Fibroblast of mammary gland (primary cell): Measurements from ENCODE around the gene MED14.

ENCODE experiments used
- DNase-seq: peaks from one replicate; pipeline ENCODE4 v3.0.0-alpha.2; 2010; ENCODE audit warnings: low read depth
- H3K4me3 ChIP-seq: 2 replicates; pipeline ENCODE4 v1.5.1; 2011; ENCODE audit warnings: low read depth, mild to moderate bottlenecking, low read length, moderate library complexity; ENCODE audit not compliant: control insufficient read depth
- TF ChIP-seq, protein P1 (sequence below): conservative IDR thresholded peaks from 2 replicates; pipeline ENCODE4 v1.5.1; 2011; ENCODE audit warnings: low read depth, low read length, inconsistent platforms; ENCODE audit not compliant: control insufficient read depth, insufficient read depth

Gene MED14

DNA sequence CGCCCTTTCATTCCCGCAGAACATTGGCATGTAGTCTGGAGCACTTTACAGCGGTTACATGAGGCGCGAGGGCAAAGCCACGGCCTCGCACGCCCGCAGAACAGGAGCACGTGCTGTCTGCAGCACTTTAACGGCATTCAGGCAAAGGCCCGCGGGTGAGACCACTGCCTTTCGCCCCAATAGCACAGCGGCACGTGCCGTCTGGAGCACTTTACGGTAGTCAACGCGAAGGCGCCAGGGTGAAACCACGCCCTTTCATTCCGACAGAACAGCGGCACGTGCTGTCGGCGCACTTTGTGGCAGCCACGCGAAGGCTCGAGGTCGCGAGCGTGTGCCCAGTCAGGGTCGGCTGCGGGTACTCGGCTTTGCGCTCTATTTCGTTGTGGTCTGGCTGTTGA lies 112.2 kb downstream of the MED14 start, which contains the start of gene MPC1L:
TSS of gene MPC1L (plus strand) at position 290 of the 398 bp plus-strand sequence. CDS start 138 bp downstream, outside the sequence.
- DNase-seq = no peak
- TF ChIP-seq, protein P1, sequence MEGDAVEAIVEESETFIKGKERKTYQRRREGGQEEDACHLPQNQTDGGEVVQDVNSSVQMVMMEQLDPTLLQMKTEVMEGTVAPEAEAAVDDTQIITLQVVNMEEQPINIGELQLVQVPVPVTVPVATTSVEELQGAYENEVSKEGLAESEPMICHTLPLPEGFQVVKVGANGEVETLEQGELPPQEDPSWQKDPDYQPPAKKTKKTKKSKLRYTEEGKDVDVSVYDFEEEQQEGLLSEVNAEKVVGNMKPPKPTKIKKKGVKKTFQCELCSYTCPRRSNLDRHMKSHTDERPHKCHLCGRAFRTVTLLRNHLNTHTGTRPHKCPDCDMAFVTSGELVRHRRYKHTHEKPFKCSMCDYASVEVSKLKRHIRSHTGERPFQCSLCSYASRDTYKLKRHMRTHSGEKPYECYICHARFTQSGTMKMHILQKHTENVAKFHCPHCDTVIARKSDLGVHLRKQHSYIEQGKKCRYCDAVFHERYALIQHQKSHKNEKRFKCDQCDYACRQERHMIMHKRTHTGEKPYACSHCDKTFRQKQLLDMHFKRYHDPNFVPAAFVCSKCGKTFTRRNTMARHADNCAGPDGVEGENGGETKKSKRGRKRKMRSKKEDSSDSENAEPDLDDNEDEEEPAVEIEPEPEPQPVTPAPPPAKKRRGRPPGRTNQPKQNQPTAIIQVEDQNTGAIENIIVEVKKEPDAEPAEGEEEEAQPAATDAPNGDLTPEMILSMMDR = no peak
- H3K4me3 ChIP-seq = no peak within 1 kb of the TSS

DNA sequence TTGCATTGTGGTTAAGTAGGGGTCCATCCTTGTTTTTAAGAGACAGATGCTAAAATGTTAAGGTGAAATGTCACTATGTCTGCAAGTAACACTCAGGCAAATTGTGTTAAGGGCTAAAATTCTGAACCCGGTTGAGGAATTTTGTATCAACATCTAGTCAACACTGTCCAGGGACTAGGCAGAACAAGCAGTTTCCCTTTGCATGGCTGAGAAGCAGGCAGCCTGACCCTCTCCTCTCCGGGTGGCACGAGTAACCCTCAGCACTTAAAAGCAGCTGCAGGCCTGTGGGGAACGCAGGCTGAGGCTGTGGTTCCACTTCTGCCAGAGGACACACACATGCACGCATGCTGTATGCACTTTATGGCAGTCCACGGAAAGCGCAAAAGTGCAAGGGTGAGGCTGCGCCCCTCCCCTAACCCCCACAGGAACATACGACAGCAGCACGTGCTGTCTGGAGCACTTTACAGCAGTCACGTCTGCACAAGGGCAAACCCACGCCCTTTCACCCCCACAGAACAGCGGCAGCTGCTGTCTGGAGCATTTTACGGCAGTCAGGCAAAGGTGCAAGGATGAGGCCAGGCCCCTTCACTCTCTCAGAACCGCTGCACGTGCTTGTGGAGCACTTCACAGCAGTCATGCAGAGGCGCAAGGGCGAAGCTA lies 112.7 kb downstream of the MED14 start:
- no peak for DNase-seq
- TF ChIP-seq, protein P1 = no peak
- no peak overlapping the region for H3K4me3 ChIP-seq

DNA sequence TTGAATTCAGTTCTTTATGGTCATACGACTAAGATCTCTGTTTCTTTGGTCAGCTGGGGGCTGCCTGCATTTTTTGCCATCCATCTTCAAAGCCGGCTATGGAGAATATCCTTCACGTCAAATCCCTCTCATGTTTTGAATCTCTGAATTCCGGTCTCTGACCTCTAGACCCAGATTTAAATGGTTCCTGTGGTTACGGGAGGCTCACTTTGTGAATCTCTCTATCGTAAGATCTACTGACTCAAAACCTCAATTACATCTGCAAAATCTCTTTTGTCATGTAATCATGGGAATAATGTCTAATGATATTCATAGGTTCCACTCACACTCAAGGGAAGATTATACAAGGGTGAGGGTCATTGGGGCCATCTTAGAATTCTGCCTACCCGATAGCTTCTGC lies 117.8 kb downstream of the MED14 start:
- no peak overlapping the region for H3K4me3 ChIP-seq
- TF ChIP-seq, protein P1 = no peak
- DNase-seq = no peak

DNA sequence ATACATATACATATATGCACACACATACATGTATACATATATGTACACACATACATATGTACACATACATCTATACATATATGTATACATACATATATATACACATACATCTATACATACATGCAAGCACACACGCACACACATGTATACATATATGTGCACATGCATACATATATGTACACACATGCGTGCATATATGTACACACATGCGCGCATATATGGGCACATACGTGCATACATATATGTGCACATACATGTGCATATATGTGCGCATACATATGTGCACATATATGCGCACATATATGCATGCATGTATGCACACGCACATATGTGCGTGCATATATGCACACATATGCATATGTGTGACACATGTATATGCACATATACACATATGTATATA lies 119.4 kb downstream of the MED14 start:
- H3K4me3 ChIP-seq = no peak overlapping the region
- no peak for DNase-seq
- TF ChIP-seq, protein P1 = no peak

DNA sequence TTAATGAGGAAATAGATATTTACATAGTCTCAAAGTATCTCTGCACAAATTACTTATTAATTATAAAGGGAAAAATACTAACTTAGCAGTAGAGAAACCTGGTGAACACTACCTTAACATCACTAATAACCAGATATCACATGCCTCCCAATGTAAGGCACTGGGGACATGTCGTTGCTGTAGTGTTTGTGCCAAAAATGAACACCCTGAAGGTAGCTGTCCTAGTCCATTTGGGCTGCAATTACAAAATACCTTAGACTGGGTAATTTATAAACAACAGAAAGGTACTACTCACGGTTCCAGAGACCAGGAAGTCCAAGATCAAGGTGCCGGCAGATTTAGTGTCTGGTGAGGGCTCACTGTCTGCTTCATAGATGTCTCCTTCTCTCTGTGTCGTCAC lies 122.8 kb downstream of the MED14 start:
- TF ChIP-seq, protein P1 = no peak
- H3K4me3 ChIP-seq = no peak overlapping the region
- DNase-seq = no peak

DNA sequence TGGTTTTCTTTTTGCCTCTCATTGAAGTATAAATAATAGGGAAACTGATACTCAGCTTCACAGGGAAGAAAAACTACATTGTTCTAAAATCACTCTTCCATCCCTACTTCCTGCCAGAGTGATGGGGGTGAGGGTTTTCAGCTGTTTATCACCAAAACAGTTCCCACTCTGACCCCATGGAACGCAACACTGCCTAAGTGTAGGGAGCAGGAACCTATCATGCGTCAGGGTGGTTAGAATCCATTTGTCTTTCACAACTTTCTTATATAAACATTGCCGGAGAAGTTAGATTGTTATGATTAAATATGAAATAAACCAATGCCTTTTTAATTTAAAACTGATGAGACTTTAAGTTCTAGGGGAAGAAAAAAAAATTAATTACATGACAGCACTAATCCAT lies 128.0 kb downstream of the MED14 start:
- H3K4me3 ChIP-seq = no peak overlapping the region
- TF ChIP-seq, protein P1 = no peak
- DNase-seq = no peak

DNA sequence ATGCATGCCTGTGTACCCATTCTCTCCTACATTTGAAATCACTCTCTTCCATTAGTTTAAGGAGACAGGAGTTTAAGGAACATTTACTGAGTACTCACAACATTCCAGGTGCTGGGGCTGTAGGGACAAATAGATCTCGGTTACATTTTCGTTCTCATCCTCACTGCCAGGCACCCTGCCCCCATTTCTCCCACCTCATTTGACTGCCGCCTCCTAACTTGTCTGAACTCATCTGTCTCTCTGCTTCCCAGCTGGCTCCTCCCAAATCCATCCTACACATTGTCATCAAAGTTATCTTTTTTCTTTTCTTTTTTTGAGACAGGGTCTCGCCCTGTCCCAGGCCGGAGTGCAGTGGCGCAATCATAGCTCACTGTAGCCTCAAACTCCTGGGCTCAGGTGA lies 131.9 kb downstream of the MED14 start:
- TF ChIP-seq, protein P1 = no peak
- H3K4me3 ChIP-seq = no peak overlapping the region
- no peak for DNase-seq
